GM18498 (cell line): ENCODE measurements around the gene RASL12.
"Not testable (repeated sequence)": the region's sequence is repeated elsewhere in the genome, so short reads cannot be mapped to it uniquely, and the experiment has no call there.

Experiments
- ATAC-seq: cut with Tn5 transposase; IDR thresholded peaks from one replicate; pipeline ENCODE4 v1.9.1; 2021; ENCODE audit warnings: mild to moderate bottlenecking, moderate library complexity; ENCODE audit not compliant: unreplicated experiment

Gene RASL12

DNA sequence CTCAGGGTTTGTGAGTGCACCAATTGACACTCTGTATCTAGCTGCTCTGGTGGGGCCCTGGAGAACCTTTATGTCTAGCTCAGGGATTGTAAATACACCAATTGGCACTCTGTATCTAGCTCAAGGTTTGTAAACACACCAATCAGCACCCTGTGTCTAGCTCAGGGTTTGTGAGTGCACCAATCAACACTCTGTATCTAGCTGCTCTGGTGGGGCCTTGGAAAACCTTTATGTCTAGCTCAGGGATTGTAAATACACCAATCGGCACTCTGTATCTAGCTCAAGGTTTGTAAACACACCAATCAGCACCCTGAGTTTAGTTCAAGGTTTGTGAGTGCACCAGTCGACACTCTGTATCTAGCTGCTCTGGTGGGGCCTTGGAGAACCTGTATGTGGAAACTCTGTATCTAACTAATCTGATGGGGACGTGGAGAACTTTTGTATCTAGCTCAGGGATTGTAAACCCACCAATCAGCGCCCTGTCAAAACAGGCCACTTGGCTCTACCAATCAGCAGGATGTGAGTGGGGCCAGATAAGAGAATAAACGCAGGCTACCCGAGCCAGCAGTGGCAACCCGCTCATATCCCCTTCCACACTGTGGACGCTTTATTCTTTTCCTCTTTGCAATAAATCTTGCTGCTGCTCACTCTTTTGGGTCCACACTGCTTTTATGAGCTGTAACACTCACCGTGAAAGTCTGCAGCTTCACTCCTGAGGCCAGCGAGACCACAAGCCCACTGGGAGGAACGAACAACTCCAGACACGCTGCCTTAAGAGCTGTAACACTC lies 8.0 kb upstream of the RASL12 start:
- not testable (repeated sequence) for ATAC-seq

DNA sequence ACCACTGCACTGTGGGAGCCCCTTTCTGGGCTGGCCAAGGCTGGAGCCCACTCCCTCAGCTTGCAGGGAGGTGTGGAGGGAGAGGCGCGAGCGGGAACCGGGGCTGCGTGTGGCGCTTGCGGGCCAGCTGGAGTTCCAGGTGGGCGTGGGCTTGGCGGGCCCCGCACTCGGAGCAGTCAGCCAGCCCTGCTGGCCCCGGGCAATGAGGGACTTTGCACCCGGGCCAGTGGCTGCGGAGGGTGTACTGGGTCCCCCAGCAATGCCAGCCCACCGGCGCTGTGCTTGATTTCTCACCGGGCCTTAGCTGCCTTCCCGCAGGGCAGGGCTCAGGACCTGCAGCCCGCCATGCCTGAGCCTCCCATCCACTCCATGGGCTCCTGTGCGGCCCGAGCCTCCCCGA lies 7.2 kb upstream of the RASL12 start:
- ATAC-seq, result not testable (repeated sequence)

DNA sequence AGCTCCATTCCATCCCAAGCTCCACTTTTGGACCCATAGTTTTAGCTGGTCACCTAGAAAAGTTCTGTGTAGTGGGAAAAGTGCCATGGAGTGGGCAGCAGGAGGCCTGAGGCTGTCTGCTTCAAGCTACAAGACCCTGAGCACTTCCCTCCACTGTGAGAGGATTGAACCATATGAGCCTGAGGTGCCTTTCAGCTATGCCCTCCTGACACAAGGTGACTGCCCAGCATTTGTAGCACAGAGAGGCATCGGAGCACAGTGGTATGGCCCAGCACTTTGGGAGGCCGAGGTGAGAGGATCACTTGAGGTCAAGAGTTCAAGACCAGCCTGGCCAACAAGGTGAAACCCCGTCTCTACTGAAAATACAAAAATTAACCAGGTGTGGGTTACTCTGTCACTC lies 4.8 kb upstream of the RASL12 start:
- ATAC-seq, result no peak

DNA sequence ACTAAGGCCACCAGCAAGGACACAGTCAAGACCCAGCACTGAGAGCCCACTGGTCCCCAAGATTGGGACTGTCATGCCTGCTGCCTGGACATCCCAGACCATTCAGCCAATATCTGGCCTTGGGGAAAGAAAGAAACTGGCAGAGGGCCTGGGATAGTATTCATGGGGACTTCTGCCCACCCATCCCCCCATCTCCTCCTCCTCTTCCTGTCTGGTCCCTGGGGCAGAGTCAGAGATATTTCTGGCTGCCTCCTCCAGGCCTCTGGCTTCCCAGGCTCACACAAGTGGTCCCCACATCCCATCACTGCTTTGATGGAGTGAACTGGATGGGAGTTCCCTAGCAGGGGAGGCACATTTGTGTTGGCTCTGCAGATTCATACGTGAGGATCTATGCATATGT lies 4.2 kb upstream of the RASL12 start:
- no peak for ATAC-seq

DNA sequence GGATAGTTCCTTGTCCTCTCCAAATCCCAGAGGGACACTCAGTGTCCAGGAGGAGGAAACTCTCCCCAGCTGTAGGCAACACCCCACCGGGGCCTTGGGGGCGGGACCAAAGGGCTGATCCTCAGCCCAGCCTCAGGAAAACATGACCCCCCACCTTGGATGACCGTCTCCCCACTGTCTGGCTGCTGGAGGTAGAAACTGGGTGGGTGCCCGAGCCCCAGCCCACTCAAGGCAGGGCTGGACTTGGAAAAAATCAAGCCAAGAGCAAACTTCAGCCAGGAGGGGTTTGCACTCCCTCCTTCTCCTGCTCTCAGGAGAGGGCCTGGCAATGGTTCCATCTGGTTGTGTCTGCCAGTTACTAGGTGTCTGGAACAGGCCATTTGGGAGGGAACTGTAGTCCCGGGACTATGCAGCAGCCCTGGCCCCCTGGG lies 3.6 kb upstream of the RASL12 start:
- no peak for ATAC-seq

DNA sequence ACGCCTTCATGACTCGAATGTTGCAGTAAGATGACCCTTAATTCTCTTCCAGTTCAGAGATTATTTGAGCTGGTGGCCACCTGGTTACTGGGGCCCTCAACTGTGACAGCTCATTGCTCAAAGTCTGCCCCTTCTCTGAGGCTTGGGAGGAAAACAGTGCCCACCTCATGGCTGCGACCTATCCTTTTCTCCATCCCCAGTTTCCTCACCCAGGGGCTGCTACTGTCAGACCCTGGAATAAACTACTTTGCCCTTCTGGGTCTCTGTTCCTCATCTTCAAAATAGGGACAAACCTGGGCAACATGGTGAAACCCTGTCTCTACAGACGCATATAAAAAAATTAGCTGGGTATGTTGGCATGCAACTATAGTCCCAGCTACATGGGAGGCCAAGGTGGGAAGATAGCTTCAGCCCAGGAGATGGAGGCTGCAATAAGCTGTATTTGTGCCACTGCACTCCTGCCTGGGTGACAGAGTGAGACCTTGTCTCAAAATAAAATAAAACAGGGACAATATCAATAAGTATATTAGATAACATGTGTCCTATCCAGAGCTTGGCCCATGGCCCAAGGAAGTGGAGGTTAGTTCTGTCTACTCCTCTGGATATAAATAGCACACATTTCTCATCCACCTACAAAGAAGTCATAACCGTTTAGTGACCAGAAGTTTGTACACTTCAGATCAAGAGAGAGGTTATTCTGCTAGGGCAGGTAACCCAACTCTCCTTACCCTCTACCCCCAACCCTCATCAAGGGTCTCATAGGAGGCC lies 2.2 kb upstream of the RASL12 start:
- ATAC-seq, result no peak

DNA sequence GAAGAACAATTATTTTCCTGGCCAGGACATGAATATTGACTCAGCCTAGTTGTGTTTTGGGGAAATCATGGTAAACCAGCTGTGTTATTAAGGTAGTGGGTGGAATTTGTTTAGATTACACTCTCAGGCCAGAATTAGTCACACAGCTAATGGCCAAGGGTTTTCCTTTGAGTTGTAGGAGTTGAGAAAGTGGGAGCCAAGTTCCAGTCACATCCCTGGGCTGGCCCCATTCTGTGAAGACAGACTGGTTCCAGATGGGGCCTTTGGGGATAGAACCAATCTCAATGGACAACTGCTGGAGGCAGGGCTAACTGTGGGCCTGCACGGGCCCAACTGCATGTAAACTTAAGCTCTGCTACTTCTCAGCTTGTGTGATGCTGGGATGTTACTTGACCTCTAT lies 1.4 kb upstream of the RASL12 start:
- no peak for ATAC-seq

DNA sequence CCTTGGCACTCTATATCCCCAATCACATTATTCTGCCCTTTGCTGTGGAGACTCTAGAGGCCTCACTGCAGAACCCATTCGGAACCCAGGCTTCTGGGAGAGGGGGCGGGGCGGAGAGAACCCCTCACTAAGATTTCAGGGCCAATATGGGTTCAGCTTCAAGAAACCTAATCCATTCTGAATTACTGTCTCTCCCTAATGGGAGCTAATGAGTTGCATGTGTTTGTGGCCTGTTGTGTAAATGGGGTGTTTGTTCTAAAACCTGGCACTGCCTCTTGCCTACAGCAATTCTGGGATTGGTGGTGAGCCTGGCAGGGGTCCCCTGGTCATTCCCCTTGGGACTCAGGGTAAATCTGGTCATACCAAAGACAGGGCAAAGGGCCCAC lies 605 bp upstream of the RASL12 start:
- ATAC-seq, result no peak

DNA sequence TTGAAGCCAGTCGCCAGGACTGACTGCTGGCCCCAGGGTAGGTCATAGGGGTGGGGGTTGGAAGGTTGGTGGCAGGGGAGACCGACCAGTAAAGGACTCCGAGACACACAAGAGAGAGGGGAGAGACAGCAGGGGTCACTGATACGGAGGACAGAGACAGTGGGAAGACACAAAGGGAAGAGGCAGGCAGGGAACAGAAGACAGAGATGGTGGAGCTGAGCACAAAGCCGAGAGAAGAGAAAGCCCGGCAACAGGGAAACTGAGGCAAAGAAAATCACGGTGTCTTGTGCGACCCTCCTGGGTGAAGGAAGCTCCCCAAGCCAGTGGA lies 510 bp downstream of the RASL12 start:
- ATAC-seq, result no peak

DNA sequence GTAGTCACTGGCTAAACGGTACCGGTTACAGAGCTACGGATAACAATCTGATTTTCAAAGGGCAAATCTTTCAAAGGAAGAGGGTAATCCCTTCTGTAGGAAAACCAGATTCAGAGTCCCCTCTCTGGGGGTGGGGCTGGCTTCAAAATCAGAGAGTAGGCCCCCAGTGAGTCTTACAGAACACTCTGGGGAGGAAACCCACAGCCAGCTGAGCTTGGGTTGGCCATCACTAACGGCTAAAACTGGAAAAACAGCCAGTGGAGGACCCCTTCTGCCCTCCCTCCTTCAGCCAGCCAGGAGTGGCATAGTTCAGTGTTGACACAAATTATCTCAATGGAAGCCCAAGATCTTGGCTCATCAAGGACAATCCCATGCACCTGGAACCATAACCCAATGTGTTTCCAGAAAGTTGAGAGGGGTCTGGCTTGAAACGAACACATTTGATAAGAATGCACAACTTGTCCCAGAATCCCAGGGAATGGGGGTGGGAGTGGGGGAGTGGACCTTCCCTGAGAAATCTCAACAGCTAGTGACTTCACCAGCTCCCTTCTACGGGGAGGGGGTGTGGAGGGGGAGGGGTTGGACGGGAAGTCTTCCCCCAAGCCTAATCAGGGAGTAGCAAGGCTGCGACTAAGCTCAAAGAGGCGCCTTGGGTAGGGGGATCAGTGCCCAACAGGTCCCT lies 1.0 kb downstream of the RASL12 start:
- no peak for ATAC-seq

DNA sequence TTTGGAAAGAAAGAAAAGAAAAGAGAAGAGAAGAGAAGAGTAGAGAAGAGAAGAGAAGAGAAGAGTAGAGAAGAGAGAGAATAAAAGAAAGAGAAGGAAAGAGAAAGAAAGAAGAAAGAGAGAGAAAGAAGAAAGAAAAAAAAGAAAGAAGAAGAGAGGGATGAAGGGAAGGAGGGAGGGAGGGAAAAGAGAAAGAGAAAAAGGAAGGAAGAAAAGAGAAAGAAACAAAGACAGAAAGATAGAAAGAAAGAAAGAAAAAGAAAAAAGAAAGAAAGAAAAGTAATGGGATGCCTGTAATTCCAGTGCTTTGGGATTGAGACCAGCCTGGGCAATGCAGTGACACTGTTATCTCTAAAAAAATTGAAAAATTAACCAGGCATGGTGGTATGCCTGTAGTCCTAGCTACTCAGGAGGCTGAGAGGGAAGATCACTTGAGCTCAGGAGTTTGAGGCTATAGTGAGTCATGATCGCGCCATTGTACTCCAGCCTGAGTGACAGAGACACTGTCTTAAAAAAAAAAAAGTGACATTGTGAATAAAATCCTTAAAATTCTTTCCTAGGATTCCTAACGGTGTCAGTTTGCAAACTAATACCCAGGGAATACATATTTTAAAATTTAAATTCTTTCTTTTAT lies 1.7 kb downstream of the RASL12 start:
- ATAC-seq, result no peak

DNA sequence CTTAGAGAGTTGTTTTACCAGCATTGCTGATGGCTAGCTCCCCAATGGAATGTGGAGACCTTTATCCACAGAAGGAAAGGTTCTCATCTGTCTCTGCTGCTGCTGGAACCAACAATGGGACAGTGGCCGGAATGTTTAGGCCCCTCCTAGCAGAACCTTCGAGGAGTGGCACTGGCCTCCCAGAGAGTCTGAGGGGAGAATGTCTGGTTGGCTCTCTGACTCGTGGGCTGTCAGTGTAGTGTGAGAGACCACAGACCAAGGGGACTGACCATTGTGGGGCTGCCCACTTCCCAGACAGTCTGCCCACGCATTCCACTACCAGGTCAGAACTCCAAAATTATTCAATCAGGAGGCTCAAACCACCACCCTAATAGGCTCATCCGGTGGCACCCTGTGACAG lies 5.1 kb downstream of the RASL12 start:
- ATAC-seq, result no peak

DNA sequence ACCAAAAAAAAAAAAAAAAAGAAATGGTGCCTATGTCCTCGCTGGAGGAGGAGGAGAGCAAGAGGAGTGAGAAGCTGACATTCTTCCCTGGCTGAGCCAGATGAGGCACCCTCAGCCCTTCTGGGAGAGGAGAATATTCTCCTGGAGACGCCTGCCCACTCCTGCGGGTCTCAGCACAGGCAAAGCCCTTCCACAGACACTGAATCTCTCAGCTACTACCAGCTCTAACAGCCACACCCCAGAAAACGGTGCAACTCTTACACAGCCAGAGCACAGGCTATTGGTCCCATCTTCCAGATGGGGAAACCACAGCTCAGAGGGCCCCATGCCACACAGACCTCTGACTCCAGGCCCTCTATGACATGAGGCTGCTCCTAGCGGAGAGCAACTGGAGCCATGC lies 5.7 kb downstream of the RASL12 start:
- ATAC-seq, result no peak

DNA sequence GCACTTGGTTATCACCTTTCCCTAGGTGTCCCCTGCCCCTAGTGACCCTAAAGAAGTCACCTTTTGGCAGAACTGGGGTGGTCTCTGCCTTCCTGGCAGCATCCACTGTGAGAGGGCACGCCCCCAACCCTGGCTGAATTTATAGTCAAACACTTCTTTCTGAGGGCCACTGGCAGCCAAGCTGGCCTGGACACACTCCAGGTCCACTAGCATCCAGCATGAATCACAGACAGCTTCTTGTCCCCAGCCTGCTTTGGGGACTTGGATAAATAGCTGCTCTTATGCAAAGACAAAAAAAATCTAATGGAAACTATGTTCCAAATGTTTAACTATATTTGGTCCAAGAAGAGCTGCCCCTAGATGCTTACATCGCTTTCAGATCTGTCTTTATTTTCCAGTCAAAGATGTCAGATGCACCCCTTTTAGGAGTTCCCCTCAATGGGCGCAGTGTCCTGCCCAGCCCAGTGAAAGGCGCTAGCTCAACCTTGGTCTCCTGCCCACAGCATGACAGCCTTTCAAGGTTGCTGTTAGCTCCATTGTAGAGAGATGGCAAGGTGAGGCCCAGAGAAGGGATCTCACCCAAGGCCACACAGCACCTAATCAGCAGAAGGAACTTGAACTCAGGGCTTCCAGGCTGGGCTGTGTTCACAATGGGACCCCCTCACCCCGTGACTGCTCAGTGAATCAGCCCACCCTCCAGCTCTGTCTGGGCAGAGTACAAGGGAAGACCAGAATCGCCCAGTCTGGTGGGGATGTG lies 7.0 kb downstream of the RASL12 start:
- ATAC-seq, result no peak

DNA sequence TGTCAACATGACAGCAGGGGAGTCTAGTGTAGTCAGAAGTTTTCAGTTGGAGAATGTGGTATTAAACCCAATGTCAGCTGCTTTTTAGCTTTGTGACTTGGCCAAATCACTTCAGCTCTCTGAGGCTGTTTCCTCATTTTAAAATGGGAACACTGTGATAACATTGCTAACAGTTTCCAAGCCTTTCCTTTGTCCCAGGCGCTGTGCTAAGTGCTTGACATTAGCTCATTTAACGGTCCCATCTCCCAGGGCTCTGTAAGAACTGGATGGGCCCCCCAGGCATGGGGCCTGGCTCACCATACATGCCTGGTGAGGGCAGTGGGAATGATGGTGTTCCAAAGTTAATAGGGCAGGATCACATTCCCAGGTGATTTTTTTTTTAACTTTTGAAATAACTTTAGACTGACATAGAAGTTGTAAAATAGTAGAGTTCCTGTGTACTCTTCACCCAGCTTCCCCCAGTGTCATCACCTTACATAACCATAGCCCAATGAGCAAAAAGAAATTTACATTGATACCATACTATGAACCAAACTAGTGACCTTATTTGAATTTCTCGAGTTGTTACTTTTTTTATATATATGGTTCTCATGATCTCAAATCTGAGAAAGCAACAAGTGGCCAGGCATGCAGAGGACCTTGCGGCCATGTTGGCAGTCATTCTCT lies 7.7 kb downstream of the RASL12 start:
- ATAC-seq, result no peak

DNA sequence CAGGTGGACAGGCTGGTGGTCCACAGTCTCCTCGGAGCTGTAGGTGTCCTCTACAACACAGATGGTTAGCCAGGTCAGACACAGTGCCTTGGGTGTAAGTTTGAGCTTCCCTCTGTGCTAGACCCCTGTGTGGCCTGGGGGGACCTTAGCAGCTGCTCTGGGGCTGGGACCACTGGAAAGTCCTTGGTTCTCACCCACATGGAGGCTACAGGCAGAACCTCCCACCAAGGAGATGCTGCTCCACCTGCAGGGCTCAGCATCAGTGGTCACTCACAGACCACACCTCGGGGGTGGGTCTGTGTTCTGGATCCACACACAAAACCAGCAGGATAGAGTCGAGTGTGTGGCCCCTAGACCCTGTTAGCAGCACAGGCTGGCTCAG lies 8.4 kb downstream of the RASL12 start:
- no peak for ATAC-seq

DNA sequence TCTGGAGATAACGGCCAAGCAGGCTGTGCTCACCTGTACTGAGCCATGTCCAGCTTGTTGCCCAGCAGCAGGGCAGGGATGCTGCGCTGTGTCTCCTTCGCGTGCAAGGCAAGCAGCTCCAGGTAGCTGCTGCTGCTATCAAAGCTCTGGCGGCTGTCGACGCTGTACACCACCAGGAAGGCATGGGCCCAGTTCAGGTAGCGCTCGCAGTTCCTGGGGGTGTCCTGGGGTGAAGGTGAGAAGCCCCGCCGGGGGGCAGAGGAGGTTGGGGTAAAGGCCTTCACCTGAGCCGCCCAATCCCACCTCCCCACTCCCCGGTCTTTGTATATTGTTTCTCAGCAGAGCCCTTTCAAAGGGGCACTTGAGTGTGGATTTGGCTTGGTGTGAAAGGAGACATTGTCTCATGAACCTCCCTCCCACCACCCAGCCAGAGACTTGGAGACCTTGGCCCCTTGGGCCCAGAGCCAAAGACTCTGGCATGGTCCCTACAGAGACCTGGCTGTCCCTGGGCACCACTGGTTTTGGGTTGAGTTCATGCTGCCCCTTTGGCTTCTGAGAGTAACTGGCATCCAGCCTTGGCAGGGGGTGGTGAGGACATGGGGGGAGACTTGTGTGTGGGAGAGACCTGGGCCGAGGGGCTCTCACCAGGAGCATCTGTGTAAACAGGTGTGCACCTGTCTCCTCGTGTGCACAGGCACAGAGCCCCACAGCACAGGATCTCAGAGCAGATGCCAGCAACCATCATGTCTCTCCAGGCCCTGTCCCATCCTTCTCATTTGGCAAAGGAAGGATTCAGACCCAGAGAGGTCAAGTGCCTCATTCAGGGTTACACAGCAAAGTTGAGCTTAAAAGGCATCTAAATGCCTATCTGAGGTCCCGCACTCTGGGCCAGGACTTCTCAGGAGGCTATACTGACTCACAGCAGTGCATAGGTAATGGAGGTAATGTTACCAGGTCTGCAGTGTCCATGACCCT lies 9.1 kb downstream of the RASL12 start:
- ATAC-seq, result no peak

DNA sequence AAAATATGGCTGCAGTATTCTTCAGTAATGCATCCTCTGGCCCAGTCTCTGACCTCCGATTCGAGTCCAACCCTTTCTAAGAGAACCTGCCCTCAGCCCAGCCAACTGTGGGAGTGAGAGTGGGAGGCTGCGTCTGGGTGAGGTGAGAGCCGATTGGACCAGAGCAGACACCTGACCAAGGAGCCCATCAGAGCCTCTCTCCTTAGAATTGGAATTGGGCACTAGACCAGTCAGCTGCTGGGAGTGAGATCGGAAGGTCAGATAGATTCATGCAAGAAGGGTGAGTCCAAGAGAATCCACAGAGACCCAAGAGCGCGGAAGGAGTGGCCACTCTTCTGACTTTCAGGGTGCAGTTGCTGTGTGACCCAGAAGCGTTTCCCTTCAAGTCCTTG lies 10.2 kb downstream of the RASL12 start:
- no peak for ATAC-seq

DNA sequence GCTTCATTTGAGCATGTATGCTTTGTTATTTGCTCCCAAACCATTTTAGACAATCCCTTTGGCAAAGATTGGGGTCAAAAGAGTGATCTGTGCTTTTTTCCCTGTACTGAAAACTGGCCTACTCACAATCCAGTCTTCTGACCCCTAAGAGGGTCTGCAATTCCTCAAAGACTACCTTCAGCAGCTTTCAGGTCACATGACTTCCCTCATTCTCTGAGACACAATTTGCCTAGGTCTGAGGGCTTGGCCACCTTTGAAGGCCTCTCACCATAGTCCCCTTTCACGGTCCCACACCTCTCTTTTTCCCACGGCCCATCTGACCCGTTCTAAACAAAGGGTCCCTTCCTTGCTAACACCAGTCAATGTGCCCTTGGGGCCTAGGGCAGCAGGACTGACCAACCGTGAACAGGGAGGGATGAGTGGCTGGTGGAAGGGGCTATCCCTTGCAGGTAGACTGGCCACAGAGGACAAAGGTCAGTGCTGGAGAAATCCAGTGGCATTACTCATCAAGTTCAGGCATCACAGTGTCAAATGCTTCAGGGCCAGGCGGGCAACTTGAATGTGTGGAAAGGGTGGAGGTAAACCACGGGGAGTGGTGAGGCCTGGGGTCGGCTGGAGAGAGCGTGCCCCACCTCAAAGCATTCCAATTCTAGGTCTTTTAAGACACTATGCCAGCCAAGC lies 10.8 kb downstream of the RASL12 start:
- no peak for ATAC-seq
